AG09319 (cell line): ENCODE results near the gene HNRNPA1L2.

Source experiments
- DNase-seq: peaks from one replicate; pipeline ENCODE4 v3.0.0-alpha.2; 2010; ENCODE audit warnings: low read depth; ENCODE audit errors: extremely low read depth
- CTCF ChIP-seq: IDR thresholded peaks from 2 replicates; pipeline ENCODE4 v1.5.1; 2011; ENCODE audit warnings: low read depth, mild to moderate bottlenecking, inconsistent platforms, low read length, moderate library complexity

The HNRNPA1L2 gene

DNA sequence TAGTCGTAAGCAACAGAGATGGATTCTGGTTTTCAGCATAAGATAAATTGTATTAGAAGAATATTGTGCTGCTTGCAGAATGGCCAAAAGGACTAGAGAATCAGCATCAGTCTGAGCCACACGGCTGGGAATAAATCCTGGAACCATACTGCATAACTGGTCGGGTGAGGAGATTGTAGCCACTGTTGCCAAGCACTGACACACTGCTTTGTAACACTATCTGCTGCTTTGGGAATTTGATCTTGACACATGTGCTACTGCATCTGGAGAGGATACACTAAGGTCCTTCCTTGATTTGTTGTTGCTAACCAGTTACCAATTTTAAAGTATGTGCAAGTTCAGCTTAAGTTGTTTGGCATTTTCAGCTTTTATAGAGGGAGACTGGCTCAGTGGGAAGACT lies 1.9 kb downstream of the HNRNPA1L2 start:
- no peak for TF ChIP-seq CTCF
- DNase-seq = no peak

DNA sequence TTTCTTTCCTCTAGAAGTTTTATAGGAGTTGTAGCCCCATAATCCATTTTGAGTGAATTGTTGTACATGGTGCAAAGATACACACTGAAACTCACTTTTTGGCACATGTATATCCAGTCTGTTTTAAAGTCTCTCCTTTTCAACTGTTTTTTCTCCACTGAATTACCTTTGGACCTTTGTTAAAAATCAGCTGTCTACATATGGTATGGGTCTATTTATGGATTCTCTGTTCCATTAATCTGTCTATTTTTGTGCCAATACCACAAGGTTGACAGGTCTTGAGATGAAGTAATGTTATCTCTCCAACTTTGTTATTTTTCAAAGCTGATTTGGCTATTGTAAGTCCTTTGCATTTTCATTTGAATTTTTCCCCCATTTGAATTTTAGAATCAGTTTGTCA lies 4.7 kb downstream of the HNRNPA1L2 start:
- no peak for DNase-seq
- TF ChIP-seq CTCF = no peak

- DNase-seq = no peak
- TF ChIP-seq CTCF = no peak
These were observed 8.5 kb downstream of the HNRNPA1L2 start for GRCh38 chr13:52650731-52651130.

- DNase-seq = no peak
These were observed 9.6 kb downstream of the HNRNPA1L2 start for GRCh38 chr13:52651897-52652195.

GRCh38 chr13:52652196-52652979 lies 10.2 kb downstream of the HNRNPA1L2 start, which contains the start of gene SUGT1:
TSS of gene SUGT1 (plus strand) at chr13:52652836. CDS start at chr13:52652921, 85 bp downstream.
- TF ChIP-seq CTCF = peak; percentile 70
- peak; percentile 96 for DNase-seq

More at GRCh38 chr13:52651897-52652195, 9.6 kb downstream of the HNRNPA1L2 start:
- TF ChIP-seq CTCF = no peak

- no peak for TF ChIP-seq CTCF
- no peak for DNase-seq
These were observed 10.7 kb downstream of the HNRNPA1L2 start for GRCh38 chr13:52652980-52653303.

DNA sequence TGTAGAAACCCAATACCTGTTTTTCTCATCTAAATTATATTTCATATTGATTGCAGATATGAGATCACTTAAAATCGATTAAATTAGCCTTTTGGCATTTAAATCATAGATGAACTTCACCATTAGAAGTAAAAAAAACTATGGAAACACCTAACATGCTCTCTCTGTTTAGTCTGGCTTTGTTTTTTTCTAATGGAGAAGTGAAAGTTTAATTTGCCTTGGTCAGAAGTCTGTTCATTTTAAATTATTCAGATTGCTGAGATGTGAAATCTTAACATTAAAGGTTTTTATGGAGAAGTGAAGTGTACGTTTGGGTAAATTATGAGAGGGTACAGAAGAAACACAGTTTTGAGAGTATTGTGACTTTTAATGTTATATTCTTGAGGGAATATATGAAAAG lies 17.1 kb downstream of the HNRNPA1L2 start:
- no peak for DNase-seq

More for the DNA sequence above, 17.1 kb downstream of the HNRNPA1L2 start:
- TF ChIP-seq CTCF = no peak
